Mucosa of descending colon (tissue), 3 donors: Measurements from ENCODE around the gene BCL2. TPM values are rescaled to one million over a fixed set of nuclear protein-coding genes. Genes with fewer than 3 reads are reported as not detected.

Source experiments
- ATAC-seq: fragments of 200-7000 bp; cut with Tn5 transposase; one replicate; pipeline ENCODE4 v1.9.1; 2020; ENCODE audit warnings: mild to moderate bottlenecking, moderate library complexity
- DNase-seq, 3 donors: peaks; one replicate each; pipeline ENCODE4 v3.0.0-alpha.2; 2020
- H3K36me3 ChIP-seq: fragments of 200-600 bp; one replicate; pipeline ENCODE4 v1.8.0; 2021; ENCODE audit warnings: low read depth, mild to moderate bottlenecking
- H3K4me1 ChIP-seq: fragments of 200-600 bp; one replicate; pipeline ENCODE4 v1.8.0; 2021; ENCODE audit warnings: low read depth, mild to moderate bottlenecking
- H3K4me3 ChIP-seq: fragments of 200-600 bp; one replicate; pipeline ENCODE4 v1.8.0; 2021; ENCODE audit warnings: mild to moderate bottlenecking
- H3K9me3 ChIP-seq: fragments of 200-600 bp; one replicate; pipeline ENCODE4 v1.8.0; 2021; ENCODE audit warnings: mild to moderate bottlenecking
- intact Hi-C, 2 donors: fragments of 100-400 bp; cut with DNase I in 1 of 2; cut with micrococcal nuclease in 1 of 2; formaldehyde crosslinking; loops; one replicate each; pipeline versions ENCODE4 v1.11.0 to v1.11.1; 2022; cut with DNase I, micrococcal nuclease
- total RNA-seq, 3 donors: library from RNA; stranded (reverse); fragmentation: NEBNext Ultra II Directional in 2 of 3; extraction: Animal tissue kit (Norgen Biotek cat#: 25700) in 2 of 3; gene quantifications; one replicate each; pipeline versions ENCODE4 v1.2.1 to v1.2.4, GENCODE V29; 2021 to 2023
- TF ChIP-seq, protein P1 (sequence below): fragments of 200-600 bp; IDR thresholded peaks from one replicate; pipeline ENCODE4 v1.8.0; 2022; ENCODE audit warnings: antibody characterized with exemption, mild to moderate bottlenecking
- donor health status: DM: no; HTN: no; CAD: no; lungs with moderate emphysema.
- donor health status: DM: no; HTN: no; CAD: no.
- donor health status: DM: no; HTN: yes; CAD: no.

The BCL2 gene
- total RNA-seq, 3 donors from 2014 or later: 17.7 to 25.7 (median 20.5) TPM

DNA sequence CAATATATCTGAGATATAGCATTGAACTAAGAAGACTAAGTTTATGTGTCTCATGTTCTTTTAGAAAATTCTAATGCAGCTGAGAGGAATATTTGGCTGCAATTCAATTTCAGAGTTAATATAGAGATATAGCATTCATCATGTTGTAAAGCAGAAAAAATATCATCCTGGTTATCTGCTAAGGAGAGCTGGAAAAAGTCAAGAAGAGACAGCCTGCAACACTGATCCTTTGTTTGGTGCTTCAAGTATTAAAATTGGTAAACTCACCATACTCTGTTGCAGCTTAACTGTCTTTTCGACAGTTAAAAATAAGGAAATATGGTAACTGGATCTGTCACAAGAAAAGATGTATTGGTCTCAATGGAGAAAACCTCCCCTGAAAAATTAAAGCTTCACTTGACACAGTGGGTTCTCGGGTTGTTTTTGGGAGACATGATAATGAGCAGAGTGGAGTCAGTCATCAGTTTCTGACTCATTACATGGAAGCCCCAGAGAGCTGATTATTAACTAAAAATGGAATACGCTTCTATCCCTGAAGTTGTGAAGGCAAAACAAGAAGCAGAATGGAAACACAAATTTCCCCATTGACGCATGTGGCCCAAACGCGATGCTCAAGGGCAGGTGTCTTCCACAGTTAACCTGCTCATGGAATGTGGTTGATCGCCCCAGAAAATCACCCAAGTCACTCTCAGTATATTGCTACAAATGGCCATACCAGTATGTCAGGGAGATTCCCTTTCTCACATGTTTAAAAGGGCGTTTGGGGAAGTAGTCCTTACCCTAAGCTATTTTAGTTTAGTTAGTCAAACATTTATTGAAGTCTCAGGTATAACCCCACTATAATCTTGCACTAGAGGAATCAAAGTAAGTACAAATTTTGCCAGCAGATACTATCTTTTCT lies 8.2 kb downstream of the BCL2 start:
- Histone ChIP-seq H3K36me3 (no peaks in the 10 kb centered on the region), H3K9me3 (no peaks in the 10 kb centered on the region), H3K4me1 (peaks cover 7% of the 10 kb centered on the region), H3K4me3 (no peak overlapping the region)
- ATAC-seq (peak; percentile 19), DNase-seq (no peak)
- TF ChIP-seq, protein P1, sequence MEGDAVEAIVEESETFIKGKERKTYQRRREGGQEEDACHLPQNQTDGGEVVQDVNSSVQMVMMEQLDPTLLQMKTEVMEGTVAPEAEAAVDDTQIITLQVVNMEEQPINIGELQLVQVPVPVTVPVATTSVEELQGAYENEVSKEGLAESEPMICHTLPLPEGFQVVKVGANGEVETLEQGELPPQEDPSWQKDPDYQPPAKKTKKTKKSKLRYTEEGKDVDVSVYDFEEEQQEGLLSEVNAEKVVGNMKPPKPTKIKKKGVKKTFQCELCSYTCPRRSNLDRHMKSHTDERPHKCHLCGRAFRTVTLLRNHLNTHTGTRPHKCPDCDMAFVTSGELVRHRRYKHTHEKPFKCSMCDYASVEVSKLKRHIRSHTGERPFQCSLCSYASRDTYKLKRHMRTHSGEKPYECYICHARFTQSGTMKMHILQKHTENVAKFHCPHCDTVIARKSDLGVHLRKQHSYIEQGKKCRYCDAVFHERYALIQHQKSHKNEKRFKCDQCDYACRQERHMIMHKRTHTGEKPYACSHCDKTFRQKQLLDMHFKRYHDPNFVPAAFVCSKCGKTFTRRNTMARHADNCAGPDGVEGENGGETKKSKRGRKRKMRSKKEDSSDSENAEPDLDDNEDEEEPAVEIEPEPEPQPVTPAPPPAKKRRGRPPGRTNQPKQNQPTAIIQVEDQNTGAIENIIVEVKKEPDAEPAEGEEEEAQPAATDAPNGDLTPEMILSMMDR: no peak
- intact Hi-C loops: loop anchor here (10.0 kb wide), 2 partner anchors 57 to 67 kb away; no protein-coding TSS in a partner anchor

DNA sequence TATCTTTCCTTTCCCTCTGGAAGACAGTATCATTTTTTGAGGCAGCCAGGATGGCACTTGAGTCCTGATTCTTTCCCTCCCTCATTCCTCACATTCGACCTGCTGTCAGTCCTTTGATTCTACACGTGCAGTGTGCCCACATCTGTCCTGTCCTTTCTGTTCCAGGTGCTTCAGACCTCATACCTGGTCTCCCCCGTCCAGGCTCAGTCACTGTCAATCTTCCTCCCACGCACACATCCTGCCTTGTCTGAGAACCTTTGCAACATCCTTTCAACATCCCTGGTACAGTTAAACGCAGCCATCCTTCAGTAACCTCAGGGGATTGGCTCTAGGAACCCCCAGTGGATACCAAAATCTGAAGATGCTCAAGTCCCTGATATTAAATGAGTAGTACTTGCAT lies 10.1 kb downstream of the BCL2 start:
- Histone ChIP-seq H3K4me3 (no peak overlapping the region), H3K9me3 (no peaks in the 10 kb centered on the region), H3K36me3 (no peaks in the 10 kb centered on the region), H3K4me1 (peaks cover 7% of the 10 kb centered on the region)
- intact Hi-C loops: no loop called here
- no peak for DNase-seq
- ATAC-seq: peak; percentile 58
- TF ChIP-seq, protein P1: no peak

DNA sequence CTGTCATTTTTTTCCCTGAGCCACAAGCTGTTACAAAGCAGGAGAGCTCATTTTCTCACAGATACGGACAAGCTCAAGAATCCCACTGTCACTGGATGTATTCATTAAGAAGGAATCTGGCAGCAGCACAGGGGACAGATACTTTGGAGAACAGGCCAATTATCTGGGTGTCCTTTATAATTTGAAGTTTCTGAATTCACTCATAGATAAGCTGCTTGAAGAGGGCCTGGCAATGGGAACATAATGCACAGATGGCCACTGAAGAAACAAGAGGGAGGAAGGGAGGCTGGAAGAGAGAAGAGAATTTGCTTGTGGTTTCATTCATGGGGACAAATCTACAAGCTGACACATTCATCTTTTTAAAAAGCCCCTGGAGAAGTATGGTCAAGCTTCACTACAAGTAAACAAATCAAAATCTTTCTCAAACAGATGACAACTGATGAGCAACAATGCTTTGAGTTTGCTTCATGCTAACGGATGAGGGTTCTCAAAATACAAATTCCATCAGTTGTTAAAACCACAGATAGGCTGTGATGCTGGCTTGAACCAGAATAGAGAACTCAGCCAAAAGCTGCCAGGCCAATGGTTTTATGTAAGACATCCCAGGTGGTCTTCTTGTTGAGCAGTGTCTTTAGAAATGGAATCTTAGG lies 11.9 kb downstream of the BCL2 start:
- Histone ChIP-seq H3K9me3 (no peaks in the 10 kb centered on the region), H3K4me3 (no peak overlapping the region), H3K36me3 (no peaks in the 10 kb centered on the region), H3K4me1 (peaks cover 6% of the 10 kb centered on the region)
- intact Hi-C loops: no loop called here
- TF ChIP-seq, protein P1: no peak
- no peak for DNase-seq
- no peak for ATAC-seq

DNA sequence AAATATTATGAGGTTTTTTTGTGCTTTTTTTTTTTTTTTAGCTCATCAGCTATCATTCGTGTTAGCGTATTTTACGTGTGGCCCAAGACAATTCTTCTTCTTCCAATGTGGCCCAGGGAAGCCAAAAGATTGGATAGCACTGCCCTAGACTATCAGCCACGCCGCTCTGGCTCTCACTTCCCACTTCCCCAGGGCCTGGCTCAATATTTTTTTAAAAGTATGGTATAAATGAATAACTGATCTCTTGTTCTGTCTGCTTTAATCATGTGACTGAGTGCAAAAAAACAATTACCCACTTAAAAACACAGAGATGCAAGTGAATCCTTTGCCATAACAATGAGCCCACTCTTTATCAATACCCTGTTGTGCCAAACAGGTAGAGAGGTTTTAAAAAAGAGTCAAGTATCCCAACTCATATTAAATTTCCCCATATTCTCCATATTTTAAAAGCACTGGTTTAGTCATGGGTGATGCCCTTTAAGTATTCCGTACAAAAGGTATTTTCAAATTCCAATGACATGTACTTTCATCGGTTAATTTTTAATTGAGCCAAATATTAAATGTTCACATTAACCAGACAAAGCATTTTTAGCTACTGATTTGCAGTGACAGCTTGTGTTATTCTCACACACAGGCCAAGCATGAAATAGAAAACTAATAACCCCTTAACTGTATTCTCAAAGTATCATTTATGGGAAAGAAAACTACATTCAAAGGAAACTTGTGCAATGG lies 12.6 kb downstream of the BCL2 start:
- Histone ChIP-seq H3K36me3 (no peaks in the 10 kb centered on the region), H3K9me3 (no peaks in the 10 kb centered on the region), H3K4me3 (no peak overlapping the region), H3K4me1 (peaks cover 6% of the 10 kb centered on the region)
- DNase-seq: no peak
- intact Hi-C loops: no loop called here
- TF ChIP-seq, protein P1: no peak
- ATAC-seq: no peak

DNA sequence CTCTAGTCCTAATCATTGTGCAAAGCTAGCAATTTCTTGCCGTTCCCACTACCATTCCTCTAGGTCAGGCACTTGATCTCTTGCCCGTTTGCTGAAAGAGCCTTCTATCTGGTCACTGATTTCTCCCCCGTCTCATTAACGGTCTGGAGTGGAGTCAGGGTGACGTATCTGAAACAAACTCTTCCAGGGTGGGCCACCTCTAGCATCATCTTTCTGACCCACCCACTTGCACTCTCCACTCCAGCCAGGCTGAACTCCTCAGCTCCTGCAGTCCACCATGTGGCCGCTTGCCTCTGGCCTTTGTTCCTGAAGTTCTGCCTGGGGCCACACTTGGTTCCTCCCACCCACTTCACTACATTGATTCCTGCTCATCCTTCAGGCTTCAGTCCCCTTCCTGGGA lies 13.3 kb downstream of the BCL2 start:
- Histone ChIP-seq H3K9me3 (no peaks in the 10 kb centered on the region), H3K4me1 (peaks cover 6% of the 10 kb centered on the region), H3K36me3 (no peaks in the 10 kb centered on the region), H3K4me3 (no peak overlapping the region)
- intact Hi-C loops: no loop called here
- no peak for DNase-seq
- ATAC-seq: no peak
- TF ChIP-seq, protein P1: no peak
